Stomach (tissue), 4 donors: ENCODE results near the gene CCM2L.

Experiments
- CTCF ChIP-seq, 7 experiments: fragments of 450-650 bp in 4 of 7; fragments of 200-600 bp in 3 of 7; sonication (generic) in 3 of 7; IDR thresholded peaks; one replicate each; pipeline ENCODE4 v1.5.1; 2016 to 2019; ENCODE audit warnings: antibody characterized with exemption in 7 of 7, control low read depth in 2 of 7, mild to moderate bottlenecking in 1 of 7
- POLR2A ChIP-seq, 4 donors: fragments of 450-650 bp; IDR thresholded peaks; one replicate each; pipeline ENCODE4 v1.6.1; 2016; ENCODE audit warnings: antibody characterized with exemption in 4 of 4, control low read depth in 2 of 4, mild to moderate bottlenecking in 1 of 4, moderate library complexity in 1 of 4

GRCh38 chr20:32078322-32078721, 68.1 kb downstream of the CCM2L start:
- TF ChIP-seq CTCF (IDR thresholded peaks at IDR 0.05) = no peak
- no peak for TF ChIP-seq POLR2A (IDR thresholded peaks at IDR 0.05)
